T-helper 17 cell (primary cell): ENCODE data around the gene MARVELD1. TPM values are rescaled to one million over a fixed set of nuclear protein-coding genes. Genes with fewer than 3 reads are reported as not detected.

Source experiments
- ATAC-seq: fragments of 150-1000 bp; cut with Tn5 transposase; 2 replicates; pipeline ENCODE4 v1.10.0; 2021; ENCODE audit warnings: mild to moderate bottlenecking, moderate library complexity
- DNase-seq, 3 donors: peaks; one replicate each; pipeline versions ENCODE4 v3.0.0 to v3.0.0-alpha.2; 2020 to 2021
- H3K9me3 ChIP-seq: one replicate; pipeline ENCODE4 v1.7.0; 2013; ENCODE audit warnings: low read length, mild to moderate bottlenecking; ENCODE audit not compliant: control insufficient read depth, poor library complexity, severe bottlenecking
- H3K27ac Mint-ChIP-seq: one replicate; pipeline ENCODE4 v1.8.0; 2022; ENCODE audit warnings: mild to moderate bottlenecking, moderate library complexity, mixed read lengths
- H3K27me3 Mint-ChIP-seq: one replicate; pipeline ENCODE4 v1.8.0; 2022; ENCODE audit warnings: mixed read lengths
- H3K36me3 Mint-ChIP-seq: one replicate; pipeline ENCODE4 v1.8.0; 2022; ENCODE audit warnings: low read depth, mixed read lengths
- H3K4me1 Mint-ChIP-seq: one replicate; pipeline ENCODE4 v1.8.0; 2022; ENCODE audit warnings: mild to moderate bottlenecking, mixed read lengths
- H3K4me3 Mint-ChIP-seq: one replicate; pipeline ENCODE4 v1.8.0; 2022; ENCODE audit warnings: mild to moderate bottlenecking, moderate library complexity, mixed read lengths
- total RNA-seq, 4 donors: library from RNA in 2 of 4; stranded (reverse) in 2 of 4; gene quantifications; one replicate each; pipeline ENCODE4 v1.2.3 and lab custom pipeline; 2022 to 2026

The MARVELD1 gene
- total RNA-seq, 2 donors from 2014 or later: 1.2 to 2.7 TPM

- Mint-ChIP-seq H3K27me3 (peaks cover 35% of the 10 kb centered on the region), H3K27ac (no peak overlapping the region), H3K4me1 (peaks cover 6% of the 10 kb centered on the region), H3K36me3 (peaks cover 2% of the 10 kb centered on the region), H3K4me3 (no peak overlapping the region)
- DNase-seq: no peak
- no peaks in the 10 kb centered on the region for H3K9me3 ChIP-seq
- ATAC-seq: no peak
Measured at GRCh38 chr10:97705006-97705670, 8.4 kb upstream of the MARVELD1 start.

- H3K27ac Mint-ChIP-seq: no peak overlapping the region
- H3K4me3 Mint-ChIP-seq: no peak overlapping the region
- peaks cover 8% of the 10 kb centered on the region for H3K4me1 Mint-ChIP-seq
- no peaks in the 10 kb centered on the region for H3K9me3 ChIP-seq
- peaks cover 4% of the 10 kb centered on the region for H3K36me3 Mint-ChIP-seq
- peaks cover 41% of the 10 kb centered on the region for H3K27me3 Mint-ChIP-seq
- ATAC-seq: no peak
- DNase-seq: no peak
Measured at GRCh38 chr10:97707134-97707861, 6.2 kb upstream of the MARVELD1 start.

- Mint-ChIP-seq H3K36me3 (peaks cover 4% of the 10 kb centered on the region), H3K27ac (no peak overlapping the region), H3K4me3 (no peak overlapping the region), H3K4me1 (peaks cover 12% of the 10 kb centered on the region), H3K27me3 (peaks cover 40% of the 10 kb centered on the region)
- no peaks in the 10 kb centered on the region for H3K9me3 ChIP-seq
- ATAC-seq (no peak), DNase-seq (no peak)
Measured at GRCh38 chr10:97708167-97708566, 5.4 kb upstream of the MARVELD1 start.

GRCh38 chr10:97708976-97709946 lies 4.3 kb upstream of the MARVELD1 start:
- ATAC-seq (no peak), DNase-seq (peak in 1 of 3 donors; percentile 20)
- H3K27me3 Mint-ChIP-seq: peaks cover 31% of the 10 kb centered on the region
- H3K4me3 Mint-ChIP-seq: no peak overlapping the region
- H3K27ac Mint-ChIP-seq: no peak overlapping the region
- peaks cover 17% of the 10 kb centered on the region for H3K4me1 Mint-ChIP-seq
- no peaks in the 10 kb centered on the region for H3K9me3 ChIP-seq
- peaks cover 4% of the 10 kb centered on the region for H3K36me3 Mint-ChIP-seq

GRCh38 chr10:97711640-97712572 lies 1.6 kb upstream of the MARVELD1 start:
- DNase-seq (no peak), ATAC-seq (no peak)
- H3K9me3 ChIP-seq: no peaks in the 10 kb centered on the region
- peaks cover 4% of the 10 kb centered on the region for H3K36me3 Mint-ChIP-seq
- peaks cover 25% of the 10 kb centered on the region for H3K27me3 Mint-ChIP-seq
- H3K27ac Mint-ChIP-seq: no peak overlapping the region
- H3K4me1 Mint-ChIP-seq: peaks cover 20% of the 10 kb centered on the region
- peak overlapping the region; percentile 100 for H3K4me3 Mint-ChIP-seq

GRCh38 chr10:97713826-97714400 lies 383 bp downstream of the MARVELD1 start:
- Mint-ChIP-seq H3K4me3 (peak overlapping the region; percentile 100), H3K27me3 (peaks cover 16% of the 10 kb centered on the region), H3K27ac (peak overlapping the region; percentile 93), H3K4me1 (peaks cover 22% of the 10 kb centered on the region), H3K36me3 (peaks cover 4% of the 10 kb centered on the region)
- ATAC-seq: peak; percentile 88
- H3K9me3 ChIP-seq: no peaks in the 10 kb centered on the region
- peak in 2 of 3 donors; percentile 31 to 38 for DNase-seq

GRCh38 chr10:97714401-97715258 lies 1.1 kb downstream of the MARVELD1 start:
- DNase-seq: peak in 1 of 3 donors; percentile 41
- peak overlapping the region; percentile 100 for H3K4me3 Mint-ChIP-seq
- H3K9me3 ChIP-seq: no peaks in the 10 kb centered on the region
- H3K27ac Mint-ChIP-seq: peak overlapping the region; percentile 93
- peak; percentile 33 for ATAC-seq
- peaks cover 19% of the 10 kb centered on the region for H3K4me1 Mint-ChIP-seq
- H3K36me3 Mint-ChIP-seq: peaks cover 4% of the 10 kb centered on the region
- peaks cover 9% of the 10 kb centered on the region for H3K27me3 Mint-ChIP-seq

- no peak for ATAC-seq
- Mint-ChIP-seq H3K27ac (no peak overlapping the region), H3K4me1 (peaks cover 18% of the 10 kb centered on the region), H3K27me3 (peaks cover 6% of the 10 kb centered on the region), H3K4me3 (peak overlapping the region; percentile 100), H3K36me3 (peaks cover 4% of the 10 kb centered on the region)
- no peak for DNase-seq
- no peaks in the 10 kb centered on the region for H3K9me3 ChIP-seq
Measured at GRCh38 chr10:97715259-97715874, 1.8 kb downstream of the MARVELD1 start.

GRCh38 chr10:97717627-97718026 lies 4.1 kb downstream of the MARVELD1 start:
- no peak for DNase-seq
- Mint-ChIP-seq H3K27ac (no peak overlapping the region), H3K4me1 (peaks cover 16% of the 10 kb centered on the region), H3K4me3 (no peak overlapping the region), H3K36me3 (peaks cover 2% of the 10 kb centered on the region), H3K27me3 (no peaks in the 10 kb centered on the region)
- H3K9me3 ChIP-seq: no peaks in the 10 kb centered on the region
- ATAC-seq: no peak

- Mint-ChIP-seq H3K4me3 (no peak overlapping the region), H3K27ac (no peak overlapping the region), H3K36me3 (peaks cover 2% of the 10 kb centered on the region), H3K27me3 (no peaks in the 10 kb centered on the region), H3K4me1 (peaks cover 11% of the 10 kb centered on the region)
- H3K9me3 ChIP-seq: no peaks in the 10 kb centered on the region
- no peak for DNase-seq
- ATAC-seq: no peak
Measured at GRCh38 chr10:97718178-97718577, 4.6 kb downstream of the MARVELD1 start.

- H3K36me3 Mint-ChIP-seq: peaks cover 2% of the 10 kb centered on the region
Measured at GRCh38 chr10:97718659-97719142, 5.2 kb downstream of the MARVELD1 start.

More at GRCh38 chr10:97718659-97719142, 5.2 kb downstream of the MARVELD1 start:
- peaks cover 10% of the 10 kb centered on the region for H3K4me1 Mint-ChIP-seq
- H3K27ac Mint-ChIP-seq: no peak overlapping the region
- H3K9me3 ChIP-seq: no peaks in the 10 kb centered on the region
- ATAC-seq (no peak), DNase-seq (no peak)
- no peak overlapping the region for H3K4me3 Mint-ChIP-seq
- no peaks in the 10 kb centered on the region for H3K27me3 Mint-ChIP-seq
